Cardiac muscle cell (in vitro differentiated cells and primary cell): ENCODE measurements around the gene CPLX4. TPM values are rescaled to one million over a fixed set of nuclear protein-coding genes. Genes with fewer than 3 reads are reported as not detected.
A peak's percentile ranks its signal among the peaks of the same experiment; 100 is the strongest.

Source experiments
- DNase-seq, 2 donors: peaks; one replicate each; pipeline versions ENCODE4 v3.0.0 to v3.0.0-alpha.2; 2010 to 2017; ENCODE audit warnings: low read depth in 1 of 2, low spot score in 1 of 2
- H3K27ac ChIP-seq: fragments of 200-600 bp; sonication (generic); 2 replicates; pipeline ENCODE4 v1.5.1; 2016
- H3K27me3 ChIP-seq: fragments of 200-600 bp; sonication (generic); 2 replicates; pipeline ENCODE4 v1.6.0; 2016; ENCODE audit warnings: control low read depth
- H3K36me3 ChIP-seq: fragments of 200-600 bp; sonication (generic); 2 replicates; pipeline ENCODE4 v1.5.1; 2016; ENCODE audit warnings: control low read depth
- H3K4me1 ChIP-seq: fragments of 200-600 bp; sonication (generic); 2 replicates; pipeline ENCODE4 v1.8.1; 2017; ENCODE audit warnings: low read depth, mild to moderate bottlenecking, mixed run types
- H3K4me3 ChIP-seq: fragments of 200-600 bp; sonication (generic); 2 replicates; pipeline ENCODE4 v1.5.1; 2016; ENCODE audit warnings: mild to moderate bottlenecking
- H3K9me3 ChIP-seq: fragments of 200-600 bp; sonication (generic); 2 replicates; pipeline ENCODE4 v1.5.1; 2017; ENCODE audit warnings: low read depth, mild to moderate bottlenecking, control low read depth
- polyA plus RNA-seq: library from polyadenylated mRNA; unstranded; fragments of >200 nt; fragmentation: Nextera tagmentation; extraction: Ambion mirVana; gene quantifications from 2 replicates; pipeline ENCODE4 v1.2.1, GENCODE V29; 2016
- total RNA-seq: library from RNA; depleted of rRNA; stranded (reverse); fragments of >200 nt; gene quantifications from 2 replicates; pipeline ENCODE4 v1.2.3, GENCODE V29; 2016
- TF ChIP-seq, protein P1 (sequence below): IDR thresholded peaks from 2 replicates; pipeline ENCODE4 v1.5.1; 2012; ENCODE audit warnings: low read depth, mild to moderate bottlenecking, low read length

Gene CPLX4
- total and polyA plus RNA-seq, 2 experiments from 2014 or later, result not detected

GRCh38 chr18:59325965-59326364, 7.5 kb upstream of the CPLX4 start:
- no peak overlapping the region for H3K27ac ChIP-seq
- H3K9me3 ChIP-seq, result no peaks in the 10 kb centered on the region
- H3K4me1 ChIP-seq, result no peaks in the 10 kb centered on the region
- H3K36me3 ChIP-seq, result peaks cover 44% of the 10 kb centered on the region
- no peaks in the 10 kb centered on the region for H3K27me3 ChIP-seq
- TF ChIP-seq, protein P1, sequence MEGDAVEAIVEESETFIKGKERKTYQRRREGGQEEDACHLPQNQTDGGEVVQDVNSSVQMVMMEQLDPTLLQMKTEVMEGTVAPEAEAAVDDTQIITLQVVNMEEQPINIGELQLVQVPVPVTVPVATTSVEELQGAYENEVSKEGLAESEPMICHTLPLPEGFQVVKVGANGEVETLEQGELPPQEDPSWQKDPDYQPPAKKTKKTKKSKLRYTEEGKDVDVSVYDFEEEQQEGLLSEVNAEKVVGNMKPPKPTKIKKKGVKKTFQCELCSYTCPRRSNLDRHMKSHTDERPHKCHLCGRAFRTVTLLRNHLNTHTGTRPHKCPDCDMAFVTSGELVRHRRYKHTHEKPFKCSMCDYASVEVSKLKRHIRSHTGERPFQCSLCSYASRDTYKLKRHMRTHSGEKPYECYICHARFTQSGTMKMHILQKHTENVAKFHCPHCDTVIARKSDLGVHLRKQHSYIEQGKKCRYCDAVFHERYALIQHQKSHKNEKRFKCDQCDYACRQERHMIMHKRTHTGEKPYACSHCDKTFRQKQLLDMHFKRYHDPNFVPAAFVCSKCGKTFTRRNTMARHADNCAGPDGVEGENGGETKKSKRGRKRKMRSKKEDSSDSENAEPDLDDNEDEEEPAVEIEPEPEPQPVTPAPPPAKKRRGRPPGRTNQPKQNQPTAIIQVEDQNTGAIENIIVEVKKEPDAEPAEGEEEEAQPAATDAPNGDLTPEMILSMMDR, result no peak
- no peak overlapping the region for H3K4me3 ChIP-seq
- no peak for DNase-seq

DNA sequence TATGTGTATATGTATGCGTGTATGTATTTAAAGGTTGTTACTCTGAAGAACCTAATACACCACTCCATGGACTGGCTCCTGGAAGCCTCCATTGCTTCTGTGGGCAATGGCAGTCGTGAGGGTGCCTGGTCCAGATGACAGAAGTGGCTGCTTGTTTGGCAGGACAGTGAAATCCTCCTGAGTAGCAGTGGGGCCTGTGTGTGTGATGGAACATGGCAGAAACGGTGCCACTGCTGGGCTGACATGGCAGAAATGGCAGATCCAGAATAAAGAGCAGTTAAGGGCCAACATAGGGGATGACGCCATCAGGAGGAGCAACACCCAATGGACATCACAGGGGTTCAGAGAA, 6.1 kb upstream of the CPLX4 start:
- no peaks in the 10 kb centered on the region for H3K9me3 ChIP-seq
- no peak overlapping the region for H3K27ac ChIP-seq
- H3K4me3 ChIP-seq, result no peak overlapping the region
- no peaks in the 10 kb centered on the region for H3K4me1 ChIP-seq
- H3K36me3 ChIP-seq, result peaks cover 32% of the 10 kb centered on the region
- TF ChIP-seq, protein P1, result no peak
- no peak for DNase-seq
- H3K27me3 ChIP-seq, result no peaks in the 10 kb centered on the region

DNA sequence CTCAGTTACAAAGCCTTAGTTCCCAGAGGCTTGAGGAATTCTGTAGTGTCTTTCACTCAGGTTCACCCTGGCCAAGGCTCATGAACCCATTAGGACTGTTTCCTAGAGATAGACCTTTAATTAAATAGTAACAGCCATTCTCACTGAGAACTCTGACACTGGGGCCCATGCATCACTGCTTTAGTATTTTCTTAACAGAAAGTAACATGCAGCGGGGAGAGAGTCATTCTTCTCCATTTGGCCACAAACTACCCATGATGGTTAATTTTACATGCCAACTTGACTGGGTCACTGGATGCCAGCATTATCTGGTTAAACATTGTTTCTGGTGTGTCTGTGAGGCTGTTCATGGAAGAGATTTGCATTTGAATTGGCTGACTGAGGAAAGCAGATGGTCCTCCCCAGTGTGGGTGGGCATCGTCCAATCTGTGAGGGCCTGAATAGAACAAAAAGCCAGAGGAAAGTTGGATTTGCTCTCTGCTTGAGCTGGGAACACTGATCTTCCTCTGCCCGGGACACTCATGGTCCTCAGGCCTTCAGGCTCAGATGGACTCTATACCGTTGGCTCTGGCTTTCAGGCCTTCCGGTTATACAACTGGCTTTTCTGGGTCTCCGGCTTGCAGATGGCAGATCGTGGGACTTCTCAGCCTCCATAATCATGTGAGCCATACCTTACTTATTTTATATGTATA, 5.6 kb upstream of the CPLX4 start:
- Histone ChIP-seq H3K4me3 (no peak overlapping the region), H3K9me3 (no peaks in the 10 kb centered on the region), H3K27ac (no peak overlapping the region), H3K4me1 (no peaks in the 10 kb centered on the region), H3K36me3 (peaks cover 26% of the 10 kb centered on the region), H3K27me3 (peaks cover under 1% of the 10 kb centered on the region)
- no peak for DNase-seq
- TF ChIP-seq, protein P1, result no peak

GRCh38 chr18:59311631-59312030, 6.8 kb downstream of the CPLX4 start:
- Histone ChIP-seq H3K4me1 (no peaks in the 10 kb centered on the region), H3K27me3 (peaks cover 47% of the 10 kb centered on the region), H3K27ac (no peak overlapping the region), H3K9me3 (no peaks in the 10 kb centered on the region), H3K4me3 (no peak overlapping the region), H3K36me3 (no peaks in the 10 kb centered on the region)
- no peak for DNase-seq
- TF ChIP-seq, protein P1, result no peak

GRCh38 chr18:59308938-59309260, 9.6 kb downstream of the CPLX4 start:
- no peak for DNase-seq
- Histone ChIP-seq H3K4me1 (no peaks in the 10 kb centered on the region), H3K9me3 (no peaks in the 10 kb centered on the region), H3K36me3 (no peaks in the 10 kb centered on the region), H3K4me3 (peak overlapping the region; percentile 18), H3K27me3 (peaks cover 61% of the 10 kb centered on the region), H3K27ac (no peak overlapping the region)
- TF ChIP-seq, protein P1, result no peak
